GM23338 (cell line): Measurements from ENCODE around the gene TMEM247. TPM values are rescaled to one million over a fixed set of nuclear protein-coding genes. Genes with fewer than 3 reads are reported as not detected.

Source experiments
- ATAC-seq: fragments of 200-7000 bp; cut with Tn5 transposase; 3 replicates; pipeline ENCODE4 v1.9.1; 2020
- DNase-seq: peaks from one replicate; pipeline ENCODE4 v3.0.0-alpha.2; 2015; ENCODE audit warnings: low spot score
- H2AFZ ChIP-seq: fragments of 200-600 bp; sonication (generic); 2 replicates; pipeline ENCODE4 v1.8.0; 2016; ENCODE audit warnings: antibody characterized with exemption, mild to moderate bottlenecking, moderate library complexity
- H3F3A ChIP-seq: fragments of 200-600 bp; sonication (generic); replicated peaks from 2 replicates; pipeline ENCODE4 v1.8.0; 2017; ENCODE audit warnings: antibody characterized with exemption, mixed run types, low read depth
- H3K27ac ChIP-seq: fragments of 200-600 bp; sonication (generic); 2 replicates; pipeline ENCODE4 v1.6.1; 2016; ENCODE audit warnings: low read depth
- H3K27me3 ChIP-seq: fragments of 200-600 bp; sonication (generic); 2 replicates; pipeline ENCODE4 v1.8.0; 2016; ENCODE audit warnings: mild to moderate bottlenecking, mixed run types, moderate library complexity; ENCODE audit not compliant: insufficient read depth
- H3K36me3 ChIP-seq: fragments of 200-600 bp; sonication (generic); 2 replicates; pipeline ENCODE4 v1.8.0; 2016; ENCODE audit warnings: mild to moderate bottlenecking; ENCODE audit not compliant: insufficient read depth
- H3K4me1 ChIP-seq: fragments of 200-600 bp; sonication (generic); 2 replicates; pipeline ENCODE4 v1.8.0; 2016; ENCODE audit warnings: mild to moderate bottlenecking, moderate library complexity; ENCODE audit not compliant: insufficient read depth
- H3K4me2 ChIP-seq: fragments of 200-600 bp; sonication (generic); 2 replicates; pipeline ENCODE4 v1.7.1; 2017; ENCODE audit warnings: mixed run types
- H3K4me3 ChIP-seq: fragments of 200-600 bp; sonication (generic); 2 replicates; pipeline ENCODE4 v1.6.1; 2016; ENCODE audit warnings: mixed run types
- H3K79me2 ChIP-seq: fragments of 200-600 bp; sonication (generic); replicated peaks from 2 replicates; pipeline ENCODE4 v1.8.0; 2017; ENCODE audit warnings: mild to moderate bottlenecking; ENCODE audit not compliant: insufficient read depth
- H3K9me2 ChIP-seq: fragments of 200-600 bp; sonication (generic); 2 replicates; pipeline ENCODE4 v1.8.0; 2017; ENCODE audit not compliant: insufficient read depth
- H4K20me1 ChIP-seq: fragments of 200-600 bp; sonication (generic); replicated peaks from 2 replicates; pipeline ENCODE4 v1.8.0; 2017; ENCODE audit warnings: mild to moderate bottlenecking; ENCODE audit not compliant: insufficient read depth
- H3K27ac Mint-ChIP-seq: 2 replicates; pipeline ENCODE4 v1.8.0; 2020; ENCODE audit warnings: inconsistent platforms, mild to moderate bottlenecking, moderate library complexity, mixed read lengths
- H3K27me3 Mint-ChIP-seq: 3 replicates; pipeline ENCODE4 v1.8.0; 2022; ENCODE audit warnings: low read depth, mild to moderate bottlenecking, moderate library complexity, mixed read lengths, inconsistent platforms; ENCODE audit not compliant: insufficient read depth, poor library complexity
- H3K36me3 Mint-ChIP-seq: 3 replicates; pipeline ENCODE4 v1.8.0; 2021; ENCODE audit warnings: low read depth, mild to moderate bottlenecking, inconsistent platforms, moderate library complexity, mixed read lengths
- H3K4me1 Mint-ChIP-seq: 3 replicates; pipeline ENCODE4 v1.8.0; 2020; ENCODE audit warnings: mild to moderate bottlenecking, inconsistent platforms, mixed read lengths
- H3K4me3 Mint-ChIP-seq: 3 replicates; pipeline ENCODE4 v1.8.0; 2021; ENCODE audit warnings: moderate library complexity, mild to moderate bottlenecking, inconsistent platforms, mixed read lengths
- H3K9me3 Mint-ChIP-seq: 3 replicates; pipeline ENCODE4 v1.8.0; 2020; ENCODE audit warnings: moderate library complexity, mild to moderate bottlenecking, inconsistent platforms, mixed read lengths
- CREB1 ChIP-seq: fragments of 250-450 bp; sonication (Bioruptor Pico); IDR thresholded peaks from 2 replicates; pipeline ENCODE4 v1.5.0; 2020; ENCODE audit warnings: low read depth, mild to moderate bottlenecking, moderate library complexity
- EZH2 ChIP-seq: fragments of 200-600 bp; sonication (generic); IDR thresholded peaks from one replicate; pipeline ENCODE4 v1.8.0; 2017; ENCODE audit warnings: antibody characterized with exemption, mild to moderate bottlenecking, low read depth; ENCODE audit not compliant: unreplicated experiment
- EZH2phosphoT487 ChIP-seq: fragments of 200-600 bp; sonication (generic); IDR thresholded peaks from one replicate; pipeline ENCODE4 v1.8.1; 2018; ENCODE audit warnings: antibody characterized with exemption; ENCODE audit not compliant: unreplicated experiment
- JUNB ChIP-seq: IDR thresholded peaks from one replicate; pipeline ENCODE4 v1.6.1; 2016; ENCODE audit warnings: antibody characterized with exemption; ENCODE audit not compliant: unreplicated experiment
- NANOG ChIP-seq: IDR thresholded peaks from 2 replicates; pipeline ENCODE4 v1.6.1; 2016; ENCODE audit warnings: antibody characterized with exemption, borderline replicate concordance
- POLR2AphosphoS5 ChIP-seq: IDR thresholded peaks from 2 replicates; pipeline ENCODE4 v1.6.1; 2016; ENCODE audit warnings: antibody characterized with exemption, low read depth
- STAT1 ChIP-seq: IDR thresholded peaks from one replicate; pipeline ENCODE4 v1.6.1; 2016; ENCODE audit warnings: antibody characterized with exemption; ENCODE audit not compliant: unreplicated experiment
- ZNF114 ChIP-seq: fragments of 250-450 bp; sonication (Bioruptor Pico); IDR thresholded peaks from 2 replicates; pipeline ENCODE4 v1.5.0; 2020; ENCODE audit warnings: mild to moderate bottlenecking, moderate library complexity
- ZNF331 ChIP-seq: fragments of 250-450 bp; sonication (Bioruptor Pico); IDR thresholded peaks from 2 replicates; pipeline ENCODE4 v1.5.0; 2020; ENCODE audit warnings: low read depth, mild to moderate bottlenecking, moderate library complexity
- polyA plus RNA-seq: library from polyadenylated mRNA; unstranded; fragments of >200 nt; fragmentation: Nextera tagmentation; extraction: Ambion mirVana; gene quantifications from 2 replicates; pipeline ENCODE4 v1.2.1, GENCODE V29; 2016
- total RNA-seq: library from RNA; depleted of rRNA; stranded (reverse); fragments of >200 nt; shearing (Covaris generic); gene quantifications from 2 replicates; pipeline ENCODE4 v1.2.3, GENCODE V29; 2014
- TF ChIP-seq, protein P1 (sequence below): IDR thresholded peaks from 2 replicates; pipeline ENCODE4 v1.6.1; 2016; ENCODE audit warnings: antibody characterized with exemption
- TF ChIP-seq, protein P2 (sequence below), 2 experiments: fragments of 200-600 bp in 1 of 2; sonication (generic) in 1 of 2; conservative IDR thresholded peaks; 2 replicates each; pipeline versions ENCODE4 v1.5.1 to v1.6.1; 2016 to 2017; ENCODE audit warnings: antibody characterized with exemption in 2 of 2, low read depth in 2 of 2, mild to moderate bottlenecking in 2 of 2, moderate library complexity in 1 of 2
- TF ChIP-seq, protein P3 (sequence below): IDR thresholded peaks from one replicate; pipeline ENCODE4 v1.6.1; 2018; ENCODE audit warnings: antibody characterized with exemption; ENCODE audit not compliant: unreplicated experiment
- TF ChIP-seq, protein P4 (sequence below): fragments of 250-450 bp; sonication (Bioruptor Pico); IDR thresholded peaks from 2 replicates; pipeline ENCODE4 v1.5.0; 2020; ENCODE audit warnings: mild to moderate bottlenecking, moderate library complexity

Gene TMEM247
- total and polyA plus RNA-seq, 2 experiments from 2014 or later, result not detected

DNA sequence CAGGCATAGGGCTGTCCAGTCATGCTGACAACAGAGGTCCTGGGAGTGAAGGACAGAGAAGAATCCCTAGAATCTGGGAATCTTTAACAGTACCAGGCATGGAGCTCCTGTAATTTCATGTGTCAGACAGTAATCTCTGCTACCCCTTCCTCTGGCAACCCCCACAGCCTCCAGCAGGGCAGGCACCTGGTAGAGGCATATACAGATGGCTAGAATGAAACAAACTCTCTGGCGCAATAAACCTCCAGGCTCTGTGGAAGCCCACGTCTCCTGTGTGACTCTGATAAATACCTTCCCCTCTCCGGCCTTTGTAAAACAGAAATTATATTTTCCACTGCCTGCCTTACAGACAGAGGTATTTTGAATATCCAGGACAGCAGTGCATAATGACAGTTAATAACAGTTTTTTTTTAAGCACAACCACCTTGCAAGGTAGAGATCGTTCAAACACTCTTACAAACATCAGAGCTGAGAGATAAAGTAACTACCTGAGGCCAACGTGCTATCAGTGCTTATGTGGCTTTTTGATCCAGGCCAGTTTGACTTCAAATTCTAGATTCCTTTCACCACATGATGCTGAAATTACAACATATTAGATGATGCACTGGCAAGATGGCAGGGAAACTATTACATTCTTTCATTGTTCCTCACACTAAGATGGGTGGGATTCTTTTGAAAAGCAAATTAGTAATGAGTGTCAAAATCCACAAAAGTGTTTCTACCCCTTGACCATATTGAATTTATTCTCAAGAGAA, 47.7 kb upstream of the TMEM247 start:
- Histone ChIP-seq H3K27ac (no peak overlapping the region), H3K4me1 (no peaks in the 10 kb centered on the region; the same call in 1 of the 2 replicates), H3K27me3 (no peaks in the 10 kb centered on the region), H3K36me3 (no peaks in the 10 kb centered on the region), H4K20me1 (no peaks in the 10 kb centered on the region), H3K79me2 (no peaks in the 10 kb centered on the region), H3K4me3 (no peak overlapping the region), H3K9me2 (peaks cover 29% of the 10 kb centered on the region), H2AFZ (peak overlapping the region; percentile 83; the same call in 1 of the 2 replicates), H3K4me2 (no peak overlapping the region), H3F3A (no peaks in the 10 kb centered on the region)
- Mint-ChIP-seq H3K27ac (no peak overlapping the region), H3K4me1 (peaks cover 4% of the 10 kb centered on the region; the same call in 2 of the 3 replicates), H3K27me3 (peaks cover 6% of the 10 kb centered on the region), H3K4me3 (no peak overlapping the region), H3K36me3 (no peaks in the 10 kb centered on the region), H3K9me3 (0 out of 3 replicates have a peak, but pooled peaks cover 2% of the 10 kb centered on the region)
- TF ChIP-seq, protein P1, sequence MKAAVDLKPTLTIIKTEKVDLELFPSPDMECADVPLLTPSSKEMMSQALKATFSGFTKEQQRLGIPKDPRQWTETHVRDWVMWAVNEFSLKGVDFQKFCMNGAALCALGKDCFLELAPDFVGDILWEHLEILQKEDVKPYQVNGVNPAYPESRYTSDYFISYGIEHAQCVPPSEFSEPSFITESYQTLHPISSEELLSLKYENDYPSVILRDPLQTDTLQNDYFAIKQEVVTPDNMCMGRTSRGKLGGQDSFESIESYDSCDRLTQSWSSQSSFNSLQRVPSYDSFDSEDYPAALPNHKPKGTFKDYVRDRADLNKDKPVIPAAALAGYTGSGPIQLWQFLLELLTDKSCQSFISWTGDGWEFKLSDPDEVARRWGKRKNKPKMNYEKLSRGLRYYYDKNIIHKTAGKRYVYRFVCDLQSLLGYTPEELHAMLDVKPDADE, result no peak
- TF ChIP-seq, protein P2, sequence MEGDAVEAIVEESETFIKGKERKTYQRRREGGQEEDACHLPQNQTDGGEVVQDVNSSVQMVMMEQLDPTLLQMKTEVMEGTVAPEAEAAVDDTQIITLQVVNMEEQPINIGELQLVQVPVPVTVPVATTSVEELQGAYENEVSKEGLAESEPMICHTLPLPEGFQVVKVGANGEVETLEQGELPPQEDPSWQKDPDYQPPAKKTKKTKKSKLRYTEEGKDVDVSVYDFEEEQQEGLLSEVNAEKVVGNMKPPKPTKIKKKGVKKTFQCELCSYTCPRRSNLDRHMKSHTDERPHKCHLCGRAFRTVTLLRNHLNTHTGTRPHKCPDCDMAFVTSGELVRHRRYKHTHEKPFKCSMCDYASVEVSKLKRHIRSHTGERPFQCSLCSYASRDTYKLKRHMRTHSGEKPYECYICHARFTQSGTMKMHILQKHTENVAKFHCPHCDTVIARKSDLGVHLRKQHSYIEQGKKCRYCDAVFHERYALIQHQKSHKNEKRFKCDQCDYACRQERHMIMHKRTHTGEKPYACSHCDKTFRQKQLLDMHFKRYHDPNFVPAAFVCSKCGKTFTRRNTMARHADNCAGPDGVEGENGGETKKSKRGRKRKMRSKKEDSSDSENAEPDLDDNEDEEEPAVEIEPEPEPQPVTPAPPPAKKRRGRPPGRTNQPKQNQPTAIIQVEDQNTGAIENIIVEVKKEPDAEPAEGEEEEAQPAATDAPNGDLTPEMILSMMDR (conservative IDR thresholded peaks at IDR 0.05; ENCODE audit: low read depth in 2 of 2), result no peak
- TF ChIP-seq, protein P3, sequence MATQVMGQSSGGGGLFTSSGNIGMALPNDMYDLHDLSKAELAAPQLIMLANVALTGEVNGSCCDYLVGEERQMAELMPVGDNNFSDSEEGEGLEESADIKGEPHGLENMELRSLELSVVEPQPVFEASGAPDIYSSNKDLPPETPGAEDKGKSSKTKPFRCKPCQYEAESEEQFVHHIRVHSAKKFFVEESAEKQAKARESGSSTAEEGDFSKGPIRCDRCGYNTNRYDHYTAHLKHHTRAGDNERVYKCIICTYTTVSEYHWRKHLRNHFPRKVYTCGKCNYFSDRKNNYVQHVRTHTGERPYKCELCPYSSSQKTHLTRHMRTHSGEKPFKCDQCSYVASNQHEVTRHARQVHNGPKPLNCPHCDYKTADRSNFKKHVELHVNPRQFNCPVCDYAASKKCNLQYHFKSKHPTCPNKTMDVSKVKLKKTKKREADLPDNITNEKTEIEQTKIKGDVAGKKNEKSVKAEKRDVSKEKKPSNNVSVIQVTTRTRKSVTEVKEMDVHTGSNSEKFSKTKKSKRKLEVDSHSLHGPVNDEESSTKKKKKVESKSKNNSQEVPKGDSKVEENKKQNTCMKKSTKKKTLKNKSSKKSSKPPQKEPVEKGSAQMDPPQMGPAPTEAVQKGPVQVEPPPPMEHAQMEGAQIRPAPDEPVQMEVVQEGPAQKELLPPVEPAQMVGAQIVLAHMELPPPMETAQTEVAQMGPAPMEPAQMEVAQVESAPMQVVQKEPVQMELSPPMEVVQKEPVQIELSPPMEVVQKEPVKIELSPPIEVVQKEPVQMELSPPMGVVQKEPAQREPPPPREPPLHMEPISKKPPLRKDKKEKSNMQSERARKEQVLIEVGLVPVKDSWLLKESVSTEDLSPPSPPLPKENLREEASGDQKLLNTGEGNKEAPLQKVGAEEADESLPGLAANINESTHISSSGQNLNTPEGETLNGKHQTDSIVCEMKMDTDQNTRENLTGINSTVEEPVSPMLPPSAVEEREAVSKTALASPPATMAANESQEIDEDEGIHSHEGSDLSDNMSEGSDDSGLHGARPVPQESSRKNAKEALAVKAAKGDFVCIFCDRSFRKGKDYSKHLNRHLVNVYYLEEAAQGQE, result no peak
- no peak for TF ChIP-seq POLR2AphosphoS5
- TF ChIP-seq EZH2phosphoT487, result no peak
- TF ChIP-seq ZNF114 (CRISPR knock-in tag), result no peak
- no peak for TF ChIP-seq STAT1
- no peak for TF ChIP-seq JUNB
- TF ChIP-seq EZH2, result no peak
- no peak for TF ChIP-seq ZNF331 (CRISPR knock-in tag)
- no peak for TF ChIP-seq CREB1
- no peak for TF ChIP-seq NANOG
- TF ChIP-seq, protein P4, sequence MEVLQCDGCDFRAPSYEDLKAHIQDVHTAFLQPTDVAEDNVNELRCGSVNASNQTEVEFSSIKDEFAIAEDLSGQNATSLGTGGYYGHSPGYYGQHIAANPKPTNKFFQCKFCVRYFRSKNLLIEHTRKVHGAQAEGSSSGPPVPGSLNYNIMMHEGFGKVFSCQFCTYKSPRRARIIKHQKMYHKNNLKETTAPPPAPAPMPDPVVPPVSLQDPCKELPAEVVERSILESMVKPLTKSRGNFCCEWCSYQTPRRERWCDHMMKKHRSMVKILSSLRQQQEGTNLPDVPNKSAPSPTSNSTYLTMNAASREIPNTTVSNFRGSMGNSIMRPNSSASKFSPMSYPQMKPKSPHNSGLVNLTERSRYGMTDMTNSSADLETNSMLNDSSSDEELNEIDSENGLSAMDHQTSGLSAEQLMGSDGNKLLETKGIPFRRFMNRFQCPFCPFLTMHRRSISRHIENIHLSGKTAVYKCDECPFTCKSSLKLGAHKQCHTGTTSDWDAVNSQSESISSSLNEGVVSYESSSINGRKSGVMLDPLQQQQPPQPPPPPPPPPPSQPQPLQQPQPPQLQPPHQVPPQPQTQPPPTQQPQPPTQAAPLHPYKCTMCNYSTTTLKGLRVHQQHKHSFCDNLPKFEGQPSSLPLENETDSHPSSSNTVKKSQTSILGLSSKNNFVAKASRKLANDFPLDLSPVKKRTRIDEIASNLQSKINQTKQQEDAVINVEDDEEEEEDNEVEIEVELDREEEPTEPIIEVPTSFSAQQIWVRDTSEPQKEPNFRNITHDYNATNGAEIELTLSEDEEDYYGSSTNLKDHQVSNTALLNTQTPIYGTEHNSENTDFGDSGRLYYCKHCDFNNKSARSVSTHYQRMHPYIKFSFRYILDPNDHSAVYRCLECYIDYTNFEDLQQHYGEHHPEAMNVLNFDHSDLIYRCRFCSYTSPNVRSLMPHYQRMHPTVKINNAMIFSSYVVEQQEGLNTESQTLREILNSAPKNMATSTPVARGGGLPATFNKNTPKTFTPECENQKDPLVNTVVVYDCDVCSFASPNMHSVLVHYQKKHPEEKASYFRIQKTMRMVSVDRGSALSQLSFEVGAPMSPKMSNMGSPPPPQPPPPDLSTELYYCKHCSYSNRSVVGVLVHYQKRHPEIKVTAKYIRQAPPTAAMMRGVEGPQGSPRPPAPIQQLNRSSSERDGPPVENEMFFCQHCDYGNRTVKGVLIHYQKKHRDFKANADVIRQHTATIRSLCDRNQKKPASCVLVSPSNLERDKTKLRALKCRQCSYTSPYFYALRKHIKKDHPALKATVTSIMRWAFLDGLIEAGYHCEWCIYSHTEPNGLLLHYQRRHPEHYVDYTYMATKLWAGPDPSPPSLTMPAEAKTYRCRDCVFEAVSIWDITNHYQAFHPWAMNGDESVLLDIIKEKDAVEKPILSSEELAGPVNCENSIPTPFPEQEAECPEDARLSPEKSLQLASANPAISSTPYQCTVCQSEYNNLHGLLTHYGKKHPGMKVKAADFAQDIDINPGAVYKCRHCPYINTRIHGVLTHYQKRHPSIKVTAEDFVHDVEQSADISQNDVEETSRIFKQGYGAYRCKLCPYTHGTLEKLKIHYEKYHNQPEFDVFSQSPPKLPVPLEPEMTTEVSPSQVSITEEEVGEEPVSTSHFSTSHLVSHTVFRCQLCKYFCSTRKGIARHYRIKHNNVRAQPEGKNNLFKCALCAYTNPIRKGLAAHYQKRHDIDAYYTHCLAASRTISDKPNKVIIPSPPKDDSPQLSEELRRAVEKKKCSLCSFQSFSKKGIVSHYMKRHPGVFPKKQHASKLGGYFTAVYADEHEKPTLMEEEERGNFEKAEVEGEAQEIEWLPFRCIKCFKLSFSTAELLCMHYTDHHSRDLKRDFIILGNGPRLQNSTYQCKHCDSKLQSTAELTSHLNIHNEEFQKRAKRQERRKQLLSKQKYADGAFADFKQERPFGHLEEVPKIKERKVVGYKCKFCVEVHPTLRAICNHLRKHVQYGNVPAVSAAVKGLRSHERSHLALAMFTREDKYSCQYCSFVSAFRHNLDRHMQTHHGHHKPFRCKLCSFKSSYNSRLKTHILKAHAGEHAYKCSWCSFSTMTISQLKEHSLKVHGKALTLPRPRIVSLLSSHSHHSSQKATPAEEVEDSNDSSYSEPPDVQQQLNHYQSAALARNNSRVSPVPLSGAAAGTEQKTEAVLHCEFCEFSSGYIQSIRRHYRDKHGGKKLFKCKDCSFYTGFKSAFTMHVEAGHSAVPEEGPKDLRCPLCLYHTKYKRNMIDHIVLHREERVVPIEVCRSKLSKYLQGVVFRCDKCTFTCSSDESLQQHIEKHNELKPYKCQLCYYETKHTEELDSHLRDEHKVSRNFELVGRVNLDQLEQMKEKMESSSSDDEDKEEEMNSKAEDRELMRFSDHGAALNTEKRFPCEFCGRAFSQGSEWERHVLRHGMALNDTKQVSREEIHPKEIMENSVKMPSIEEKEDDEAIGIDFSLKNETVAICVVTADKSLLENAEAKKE (CRISPR knock-in tag), result no peak
- no peak for DNase-seq
- no peak for ATAC-seq
